Uterus (tissue), 4 donors: ENCODE data around the gene NAP1L4. TPM values are rescaled to one million over a fixed set of nuclear protein-coding genes. Genes with fewer than 3 reads are reported as not detected.

Source experiments
- DNase-seq, 2 donors: peaks; one replicate each; pipeline ENCODE4 v3.0.0-alpha.2; 2019 to 2020
- H3K27ac ChIP-seq, 2 donors: fragments of 200-600 bp; sonication (generic); 1 replicate in 1 of 2; 2 replicates in 1 of 2; pipeline ENCODE4 v1.5.1; 2016 to 2018
- H3K27me3 ChIP-seq, 2 donors: fragments of 200-600 bp; sonication (generic); one replicate each; pipeline ENCODE4 v1.5.1; 2018 to 2019; ENCODE audit warnings: control low read depth in 1 of 2
- H3K36me3 ChIP-seq, 2 donors: fragments of 200-600 bp; sonication (generic); one replicate each; pipeline ENCODE4 v1.5.1; 2019; ENCODE audit warnings: control low read depth in 1 of 2
- H3K4me1 ChIP-seq, 2 donors: fragments of 200-600 bp; sonication (generic); one replicate each; pipeline ENCODE4 v1.5.1; 2018 to 2019; ENCODE audit warnings: control low read depth in 1 of 2
- H3K4me3 ChIP-seq, 2 donors: fragments of 200-600 bp; sonication (generic); 1 replicate in 1 of 2; 2 replicates in 1 of 2; pipeline ENCODE4 v1.5.1; 2018 to 2019; ENCODE audit warnings: mild to moderate bottlenecking in 1 of 2
- H3K9me3 ChIP-seq, 2 donors: fragments of 200-600 bp; sonication (generic); one replicate each; pipeline ENCODE4 v1.5.1; 2019; ENCODE audit warnings: control low read depth in 1 of 2
- POLR2A ChIP-seq, 2 donors: fragments of 450-650 bp; IDR thresholded peaks; one replicate each; pipeline ENCODE4 v1.6.1; 2016; ENCODE audit warnings: antibody characterized with exemption in 2 of 2, mild to moderate bottlenecking in 1 of 2, moderate library complexity in 1 of 2
- intact Hi-C: fragments of 100-400 bp; cut with DNase I; formaldehyde crosslinking; loops from one replicate; pipeline ENCODE4 v1.15.1; 2023; ENCODE audit warnings: low total_unique reads
- total RNA-seq, 4 donors: library from RNA; depleted of rRNA in 3 of 4; stranded (reverse); fragments of >200 nt in 3 of 4; gene quantifications; one replicate each; pipeline versions ENCODE4 v1.1.0 to v1.2.4, GENCODE V29; 2014 to 2023
- TF ChIP-seq, protein P1 (sequence below), 4 experiments: fragments of 200-600 bp in 2 of 4; fragments of 450-650 bp in 2 of 4; sonication (generic) in 2 of 4; IDR thresholded peaks; one replicate each; pipeline ENCODE4 v1.5.1; 2016 to 2019; ENCODE audit warnings: antibody characterized with exemption in 4 of 4, mild to moderate bottlenecking in 2 of 4, moderate library complexity in 1 of 4
- donor health status: DM: yes; HTN: yes; CAD: no.

The NAP1L4 gene
- total RNA-seq, 4 donors from 2014 or later = 96.1 to 183 (median 129) TPM

DNA sequence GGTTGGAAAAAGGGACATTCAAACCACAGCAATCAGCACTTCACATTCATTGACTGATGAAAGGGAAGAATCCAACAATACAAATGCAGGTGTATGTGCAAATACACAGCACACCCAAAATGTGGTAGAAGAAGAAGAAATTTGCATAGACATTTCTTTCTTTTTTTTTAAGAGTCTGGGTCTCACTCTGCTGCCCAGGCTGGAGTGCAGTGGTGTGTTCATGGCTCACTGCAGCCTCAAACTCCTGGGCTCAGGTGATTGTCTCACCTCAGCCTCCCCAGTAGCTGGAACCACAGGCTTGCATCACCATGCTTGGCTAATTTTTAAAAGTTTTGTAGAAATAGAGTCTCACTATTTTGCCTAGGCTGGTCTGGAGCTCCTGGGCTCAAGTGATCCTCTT is 43.2 kb upstream of the NAP1L4 start:
- Histone ChIP-seq H3K36me3 (no peaks in the 10 kb centered on the region), H3K9me3 (no peaks in the 10 kb centered on the region), H3K27me3 (no peaks in the 10 kb centered on the region), H3K4me1 (no peaks in the 10 kb centered on the region), H3K27ac (no peak overlapping the region), H3K4me3 (no peak overlapping the region)
- TF ChIP-seq, protein P1, sequence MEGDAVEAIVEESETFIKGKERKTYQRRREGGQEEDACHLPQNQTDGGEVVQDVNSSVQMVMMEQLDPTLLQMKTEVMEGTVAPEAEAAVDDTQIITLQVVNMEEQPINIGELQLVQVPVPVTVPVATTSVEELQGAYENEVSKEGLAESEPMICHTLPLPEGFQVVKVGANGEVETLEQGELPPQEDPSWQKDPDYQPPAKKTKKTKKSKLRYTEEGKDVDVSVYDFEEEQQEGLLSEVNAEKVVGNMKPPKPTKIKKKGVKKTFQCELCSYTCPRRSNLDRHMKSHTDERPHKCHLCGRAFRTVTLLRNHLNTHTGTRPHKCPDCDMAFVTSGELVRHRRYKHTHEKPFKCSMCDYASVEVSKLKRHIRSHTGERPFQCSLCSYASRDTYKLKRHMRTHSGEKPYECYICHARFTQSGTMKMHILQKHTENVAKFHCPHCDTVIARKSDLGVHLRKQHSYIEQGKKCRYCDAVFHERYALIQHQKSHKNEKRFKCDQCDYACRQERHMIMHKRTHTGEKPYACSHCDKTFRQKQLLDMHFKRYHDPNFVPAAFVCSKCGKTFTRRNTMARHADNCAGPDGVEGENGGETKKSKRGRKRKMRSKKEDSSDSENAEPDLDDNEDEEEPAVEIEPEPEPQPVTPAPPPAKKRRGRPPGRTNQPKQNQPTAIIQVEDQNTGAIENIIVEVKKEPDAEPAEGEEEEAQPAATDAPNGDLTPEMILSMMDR (IDR thresholded peaks at IDR 0.05) = no peak
- TF ChIP-seq POLR2A (IDR thresholded peaks at IDR 0.05) = no peak
- no peak for DNase-seq
- intact Hi-C loops = no loop called here

DNA sequence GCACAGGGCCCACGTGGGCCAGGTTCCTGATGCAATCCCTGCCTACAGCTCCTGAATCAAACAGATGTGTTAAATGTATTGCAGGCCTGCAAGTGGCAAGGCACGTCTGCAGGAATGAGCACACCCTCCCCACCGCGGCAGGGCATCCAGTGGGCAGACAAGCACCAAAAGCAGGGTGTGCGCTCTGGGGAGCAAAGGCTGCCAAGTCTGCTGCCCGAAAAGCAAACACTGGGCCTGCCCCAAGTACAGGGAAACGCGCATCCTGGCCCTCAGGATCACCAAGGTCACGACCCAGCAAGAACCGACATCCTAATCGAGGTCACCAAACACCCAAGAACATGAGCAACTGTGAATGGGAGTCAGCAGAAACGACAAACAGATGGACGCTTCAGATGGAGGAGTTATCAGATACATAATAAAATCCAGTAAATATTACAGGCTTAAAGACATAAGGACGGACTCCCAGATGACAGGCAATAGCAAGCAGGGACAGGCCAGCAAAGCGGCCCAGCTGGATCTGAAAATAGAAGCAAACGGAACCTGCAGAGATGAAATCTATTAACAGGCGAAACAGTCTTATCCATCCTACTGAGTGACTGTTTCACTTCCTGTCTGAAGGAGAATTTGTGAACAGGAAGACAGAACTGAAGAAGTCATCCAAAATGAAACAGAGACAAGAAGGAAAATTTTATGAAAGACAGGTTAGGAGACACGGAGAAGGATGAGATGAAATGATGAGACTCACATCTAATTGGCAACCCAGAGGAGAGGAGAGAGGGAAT is 38.4 kb upstream of the NAP1L4 start:
- Histone ChIP-seq H3K4me1 (no peaks in the 10 kb centered on the region), H3K27me3 (no peaks in the 10 kb centered on the region), H3K4me3 (no peak overlapping the region), H3K9me3 (no peaks in the 10 kb centered on the region), H3K27ac (no peak overlapping the region), H3K36me3 (no peaks in the 10 kb centered on the region)
- no peak for DNase-seq
- intact Hi-C loops = no loop called here
- no peak for TF ChIP-seq POLR2A (IDR thresholded peaks at IDR 0.05)
- TF ChIP-seq, protein P1 (IDR thresholded peaks at IDR 0.05) = no peak

DNA sequence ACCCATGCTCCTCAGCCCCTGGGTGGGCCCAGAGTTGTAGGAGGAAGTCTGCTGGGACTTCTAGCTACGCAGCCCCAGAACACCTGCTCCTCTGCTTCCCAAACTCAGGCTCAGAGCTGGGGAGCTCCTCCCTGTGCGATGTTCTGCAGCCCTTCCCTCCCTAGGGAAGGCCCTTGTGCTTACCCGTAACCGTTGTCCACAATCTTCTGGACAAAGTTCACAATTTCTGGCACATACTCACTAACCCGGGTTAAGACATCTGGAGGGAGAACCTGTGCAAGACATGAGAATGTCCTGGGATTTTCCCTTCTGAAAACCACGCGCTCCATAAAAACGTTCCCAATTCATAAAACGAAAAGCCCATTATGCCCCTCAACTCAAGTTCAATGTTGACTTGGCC is 36.7 kb upstream of the NAP1L4 start:
- no peak for TF ChIP-seq POLR2A (IDR thresholded peaks at IDR 0.05)
- TF ChIP-seq, protein P1 (IDR thresholded peaks at IDR 0.05) = no peak
- no peaks in the 10 kb centered on the region for H3K27me3 ChIP-seq
- intact Hi-C loops = no loop called here
- no peak for DNase-seq
- H3K4me1 ChIP-seq = no peaks in the 10 kb centered on the region
- H3K27ac ChIP-seq = no peak overlapping the region
- H3K9me3 ChIP-seq = no peaks in the 10 kb centered on the region
- no peak overlapping the region for H3K4me3 ChIP-seq
- H3K36me3 ChIP-seq = no peaks in the 10 kb centered on the region

DNA sequence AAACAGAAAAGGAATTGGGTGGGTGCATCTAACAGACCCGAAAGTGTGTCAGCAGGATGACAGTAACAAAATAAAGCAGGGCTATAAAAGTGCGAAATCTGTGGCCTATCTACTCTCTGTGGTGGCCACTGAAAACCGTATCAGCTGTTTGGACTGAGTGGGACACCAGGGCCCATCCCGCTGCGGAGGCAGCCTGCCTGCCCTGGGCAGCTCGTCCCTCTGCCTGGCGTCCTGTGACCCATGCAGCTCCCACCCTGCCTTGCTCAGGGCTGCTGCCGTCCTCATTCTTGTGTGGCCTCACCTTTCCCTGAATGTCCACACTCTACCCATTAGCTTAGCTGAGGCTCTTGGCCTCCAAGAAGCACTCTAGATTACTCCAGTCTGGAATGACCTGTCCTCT is 34.7 kb upstream of the NAP1L4 start:
- H3K4me3 ChIP-seq = no peak overlapping the region
- intact Hi-C loops = no loop called here
- H3K36me3 ChIP-seq = no peaks in the 10 kb centered on the region
- no peak for DNase-seq
- no peak overlapping the region for H3K27ac ChIP-seq
- H3K9me3 ChIP-seq = no peaks in the 10 kb centered on the region
- H3K4me1 ChIP-seq = no peaks in the 10 kb centered on the region
- no peaks in the 10 kb centered on the region for H3K27me3 ChIP-seq
- TF ChIP-seq POLR2A (IDR thresholded peaks at IDR 0.05) = no peak
- TF ChIP-seq, protein P1 (IDR thresholded peaks at IDR 0.05) = no peak

DNA sequence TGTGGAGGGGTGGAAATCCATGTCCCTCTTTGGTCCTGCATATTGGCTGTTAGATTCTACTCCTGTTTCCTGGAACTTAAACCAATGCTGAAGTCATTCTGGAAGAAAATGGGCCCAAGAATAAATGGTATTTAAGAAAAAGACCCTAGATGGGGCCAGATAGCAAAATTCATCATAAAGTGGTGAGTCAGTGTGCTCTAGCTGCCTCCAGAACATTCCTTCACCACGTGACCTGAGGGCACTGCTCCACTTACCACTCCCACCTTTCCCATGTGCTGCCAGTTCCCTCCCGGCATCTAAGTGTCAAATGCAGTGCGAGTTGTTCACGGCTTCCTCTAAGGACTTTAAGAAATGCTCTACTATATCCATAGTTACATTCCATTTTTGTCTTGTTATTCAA is 30.9 kb upstream of the NAP1L4 start:
- intact Hi-C loops = no loop called here
- no peak for DNase-seq
- H3K4me1 ChIP-seq = no peaks in the 10 kb centered on the region
- no peak overlapping the region for H3K27ac ChIP-seq
- H3K36me3 ChIP-seq = no peaks in the 10 kb centered on the region
- no peaks in the 10 kb centered on the region for H3K9me3 ChIP-seq
- no peaks in the 10 kb centered on the region for H3K27me3 ChIP-seq
- no peak for TF ChIP-seq POLR2A (IDR thresholded peaks at IDR 0.05)
- TF ChIP-seq, protein P1 (IDR thresholded peaks at IDR 0.05) = no peak
- no peak overlapping the region for H3K4me3 ChIP-seq
